ENCODE data around the gene NLN. TPM values are rescaled to one million over a fixed set of nuclear protein-coding genes. Genes with fewer than 3 reads are reported as not detected.

NLN gene
- total RNA-seq, 4 donors from 2014 or later = 20.4 to 29.9 (median 27.9) TPM

DNA sequence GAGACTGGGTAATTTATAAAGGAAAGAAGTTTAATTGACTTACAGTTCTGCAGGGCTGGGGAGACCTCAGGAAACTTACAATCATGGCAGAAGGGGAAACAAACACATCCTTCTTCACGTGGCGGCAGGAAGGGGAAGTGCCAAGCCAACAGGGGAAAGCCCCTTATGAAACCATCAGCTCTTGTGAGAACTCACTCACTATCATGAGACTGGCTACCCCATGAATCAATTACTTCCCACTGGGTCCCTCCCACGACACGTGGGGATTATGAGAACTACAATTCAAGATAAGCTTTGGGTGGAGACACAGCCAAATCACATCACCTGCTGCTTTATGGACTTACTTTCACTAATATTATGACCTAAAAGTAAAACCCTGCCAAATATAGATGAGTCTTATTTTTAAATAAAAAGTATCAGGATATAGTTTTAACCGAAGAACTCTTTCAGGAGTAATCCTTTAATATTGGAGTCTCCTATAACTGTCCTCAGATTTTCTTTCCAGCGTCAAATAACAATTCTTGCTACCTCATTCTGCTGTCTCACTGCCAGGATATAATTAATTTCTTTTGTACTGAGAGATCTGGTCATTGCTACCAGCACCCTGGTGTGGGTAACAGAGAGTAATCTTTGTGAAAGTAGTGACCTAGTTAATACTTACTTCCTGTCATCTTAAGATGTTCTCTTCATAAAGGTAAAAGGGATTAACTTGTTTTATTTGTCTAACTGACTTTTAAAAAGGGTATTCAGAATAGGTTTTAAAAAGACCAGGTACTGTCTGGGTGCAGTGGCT, 68.6 kb downstream of the NLN start:
- Histone ChIP-seq H3K36me3 (peaks cover 0 to 50% of the 10 kb centered on the region in 2 donors), H3K27ac (peak overlapping the region in 1 of 4 donors; percentile 41), H3K27me3 (no peaks in the 10 kb centered on the region), H3K4me1 (no peaks in the 10 kb centered on the region), H3K4me3 (no peak overlapping the region), H3K9me3 (no peaks in the 10 kb centered on the region)
- intact Hi-C loops (cut with DNase I; ENCODE audit: low total_unique reads) = loop anchor here (5.0 kb wide), 1 partner anchor 137 kb away; the partner anchor contains the start of gene ERBIN
- TF ChIP-seq, protein P1, sequence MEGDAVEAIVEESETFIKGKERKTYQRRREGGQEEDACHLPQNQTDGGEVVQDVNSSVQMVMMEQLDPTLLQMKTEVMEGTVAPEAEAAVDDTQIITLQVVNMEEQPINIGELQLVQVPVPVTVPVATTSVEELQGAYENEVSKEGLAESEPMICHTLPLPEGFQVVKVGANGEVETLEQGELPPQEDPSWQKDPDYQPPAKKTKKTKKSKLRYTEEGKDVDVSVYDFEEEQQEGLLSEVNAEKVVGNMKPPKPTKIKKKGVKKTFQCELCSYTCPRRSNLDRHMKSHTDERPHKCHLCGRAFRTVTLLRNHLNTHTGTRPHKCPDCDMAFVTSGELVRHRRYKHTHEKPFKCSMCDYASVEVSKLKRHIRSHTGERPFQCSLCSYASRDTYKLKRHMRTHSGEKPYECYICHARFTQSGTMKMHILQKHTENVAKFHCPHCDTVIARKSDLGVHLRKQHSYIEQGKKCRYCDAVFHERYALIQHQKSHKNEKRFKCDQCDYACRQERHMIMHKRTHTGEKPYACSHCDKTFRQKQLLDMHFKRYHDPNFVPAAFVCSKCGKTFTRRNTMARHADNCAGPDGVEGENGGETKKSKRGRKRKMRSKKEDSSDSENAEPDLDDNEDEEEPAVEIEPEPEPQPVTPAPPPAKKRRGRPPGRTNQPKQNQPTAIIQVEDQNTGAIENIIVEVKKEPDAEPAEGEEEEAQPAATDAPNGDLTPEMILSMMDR (IDR thresholded peaks at IDR 0.05 in 4 of 5, conservative IDR thresholded peaks at IDR 0.05 in 1 of 5) = no peak
- no peak for TF ChIP-seq POLR2A (IDR thresholded peaks at IDR 0.05)
- ATAC-seq (no peak), DNase-seq (no peak)
- in situ Hi-C loops (cut with MboI; ENCODE audit: low sequenced_read_pairs in 4 of 4) = no loop called here

DNA sequence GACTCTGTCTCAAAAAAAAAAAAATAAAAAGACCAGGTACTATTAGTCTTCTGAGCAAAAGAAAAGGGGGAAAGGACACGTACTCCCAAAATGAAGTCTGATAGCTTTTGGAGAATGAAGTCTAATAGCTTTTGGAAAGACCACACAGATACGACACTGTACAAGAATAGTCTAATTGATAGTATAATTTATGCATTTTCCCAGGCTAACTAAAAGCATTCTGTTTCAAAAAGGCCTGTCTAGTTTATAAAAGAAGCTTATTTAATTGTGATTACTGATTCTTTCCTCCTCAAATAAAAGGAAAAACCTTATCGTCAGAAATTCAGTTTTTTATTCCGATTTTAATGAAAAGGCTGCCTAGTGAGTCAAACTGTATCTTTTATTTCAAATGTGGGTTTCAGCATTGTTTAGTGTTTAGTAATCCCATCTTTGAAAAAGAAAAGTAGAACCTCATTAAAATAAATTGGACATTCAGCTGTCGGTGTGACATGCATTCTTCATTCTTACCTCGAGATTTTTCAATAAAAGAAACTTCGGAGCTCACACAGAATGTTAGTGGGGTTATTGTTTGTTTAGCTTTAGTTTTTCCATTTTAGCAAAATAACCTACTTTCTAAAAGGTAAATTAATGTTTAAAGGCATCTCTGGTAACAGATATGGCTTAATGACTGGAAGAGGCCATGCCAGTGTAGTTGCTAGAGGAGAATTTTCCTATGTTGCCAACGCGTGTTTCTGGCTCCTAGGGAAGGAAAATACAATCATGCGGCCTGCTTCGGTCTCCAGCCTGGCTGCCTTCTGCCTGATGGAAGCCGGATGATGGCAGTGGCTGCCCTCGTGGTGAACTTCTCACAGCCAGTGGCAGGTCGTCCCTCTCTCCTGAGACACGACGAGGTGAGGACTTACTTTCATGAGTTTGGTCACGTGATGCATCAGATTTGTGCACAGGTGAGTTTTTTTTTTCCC, 70.0 kb downstream of the NLN start:
- H3K27ac ChIP-seq = peak overlapping the region in 3 of 4 donors; percentile 19 to 50 (median 33)
- H3K27me3 ChIP-seq = no peaks in the 10 kb centered on the region
- DNase-seq (no peak), ATAC-seq (peak; percentile 42 to 72)
- peaks cover 0 to 35% of the 10 kb centered on the region in 2 donors for H3K36me3 ChIP-seq
- intact Hi-C loops (cut with DNase I; ENCODE audit: low total_unique reads) (loop anchor here (5.0 kb wide), 1 partner anchor 135 kb away; the partner anchor contains the start of gene ERBIN), in situ Hi-C loops (cut with MboI; ENCODE audit: low sequenced_read_pairs in 4 of 4) (no loop called here)
- TF ChIP-seq POLR2A (IDR thresholded peaks at IDR 0.05) = no peak
- TF ChIP-seq, protein P1 (IDR thresholded peaks at IDR 0.05 in 4 of 5, conservative IDR thresholded peaks at IDR 0.05 in 1 of 5) = no peak
- peaks cover 0 to 6% of the 10 kb centered on the region in 2 donors for H3K4me1 ChIP-seq
- H3K4me3 ChIP-seq = no peak overlapping the region
- H3K9me3 ChIP-seq = no peaks in the 10 kb centered on the region

DNA sequence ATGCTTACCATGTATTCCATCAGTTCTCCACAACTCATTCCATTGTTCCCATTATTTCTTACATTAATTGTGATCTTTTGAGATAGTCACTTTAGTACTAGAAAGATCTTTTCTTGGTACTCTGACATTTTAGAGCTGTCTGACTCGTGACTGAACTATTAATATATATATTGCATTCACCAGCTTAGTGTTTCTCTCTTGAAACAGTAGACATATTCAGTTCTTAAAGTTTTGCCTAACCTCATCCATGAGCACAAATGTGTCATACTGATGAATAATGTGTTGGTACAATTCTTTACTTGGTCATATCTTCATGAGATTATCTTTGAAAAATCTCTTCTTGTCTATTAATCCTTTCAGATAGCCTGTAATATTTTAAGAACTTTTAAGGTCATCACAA, 74.3 kb downstream of the NLN start:
- intact Hi-C loops (cut with DNase I; ENCODE audit: low total_unique reads) (no loop called here), in situ Hi-C loops (cut with MboI; ENCODE audit: low sequenced_read_pairs in 4 of 4) (no loop called here)
- Histone ChIP-seq H3K27me3 (no peaks in the 10 kb centered on the region), H3K4me1 (peaks cover 0 to 6% of the 10 kb centered on the region in 2 donors), H3K4me3 (no peak overlapping the region), H3K9me3 (no peaks in the 10 kb centered on the region), H3K27ac (no peak overlapping the region), H3K36me3 (peaks cover 0 to 9% of the 10 kb centered on the region in 2 donors)
- no peak for DNase-seq
- TF ChIP-seq, protein P1 (IDR thresholded peaks at IDR 0.05 in 4 of 5, conservative IDR thresholded peaks at IDR 0.05 in 1 of 5) = no peak
- TF ChIP-seq POLR2A (IDR thresholded peaks at IDR 0.05) = no peak
- no peak for ATAC-seq

DNA sequence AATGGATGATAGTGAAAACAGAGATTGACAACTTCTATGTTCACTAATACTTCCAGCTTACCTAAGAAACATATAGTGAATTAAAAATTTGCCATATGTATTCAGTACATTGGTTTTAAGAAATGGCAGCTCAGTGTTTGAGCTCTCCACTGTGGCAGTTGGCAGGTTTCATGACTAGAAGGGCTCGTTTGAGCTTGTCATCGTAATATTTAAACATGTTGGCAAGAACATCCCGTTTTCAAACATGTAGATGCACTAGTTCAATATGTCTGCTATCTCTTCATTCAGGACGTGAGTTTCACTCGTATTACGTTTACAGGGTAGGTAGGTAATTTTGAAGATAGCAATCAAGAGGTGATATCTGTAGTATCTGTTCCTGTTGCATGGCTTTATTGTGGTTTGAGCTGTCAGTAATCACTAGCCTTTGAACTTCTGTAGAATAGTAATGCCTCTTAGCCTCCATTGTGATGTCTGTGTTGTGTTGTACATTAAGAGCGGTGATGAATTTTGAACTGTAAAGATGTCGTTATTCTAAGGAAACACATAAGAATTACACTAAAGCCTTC, 74.8 kb downstream of the NLN start:
- TF ChIP-seq, protein P1 (IDR thresholded peaks at IDR 0.05 in 4 of 5, conservative IDR thresholded peaks at IDR 0.05 in 1 of 5) = no peak
- no peak for TF ChIP-seq POLR2A (IDR thresholded peaks at IDR 0.05)
- peaks cover 0 to 9% of the 10 kb centered on the region in 2 donors for H3K36me3 ChIP-seq
- no peak for DNase-seq

More for the DNA sequence above, 74.8 kb downstream of the NLN start:
- Histone ChIP-seq H3K4me1 (peaks cover 0 to 6% of the 10 kb centered on the region in 2 donors), H3K27ac (no peak overlapping the region), H3K27me3 (no peaks in the 10 kb centered on the region), H3K4me3 (no peak overlapping the region), H3K9me3 (no peaks in the 10 kb centered on the region)
- in situ Hi-C loops (cut with MboI; ENCODE audit: low sequenced_read_pairs in 4 of 4) (no loop called here), intact Hi-C loops (cut with DNase I; ENCODE audit: low total_unique reads) (no loop called here)
- ATAC-seq = no peak

All from gastrocnemius medialis (tissue), 4 donors.